ENCODE data around the gene TOB1.

- TF ChIP-seq CTCF (conservative IDR thresholded peaks at IDR 0.05; ENCODE audit: low read depth, low read length) (no peak), EZH2 (IDR thresholded peaks at IDR 0.05; ENCODE audit: borderline replicate concordance, low read depth, low read length, poor library complexity, severe bottlenecking) (no peak)
Observed at GRCh38 chr17:50839591-50840310, 26.4 kb downstream of the TOB1 start.

Measured in A673 (cell line).